Measurements from ENCODE around the gene RDX.

The RDX gene

DNA sequence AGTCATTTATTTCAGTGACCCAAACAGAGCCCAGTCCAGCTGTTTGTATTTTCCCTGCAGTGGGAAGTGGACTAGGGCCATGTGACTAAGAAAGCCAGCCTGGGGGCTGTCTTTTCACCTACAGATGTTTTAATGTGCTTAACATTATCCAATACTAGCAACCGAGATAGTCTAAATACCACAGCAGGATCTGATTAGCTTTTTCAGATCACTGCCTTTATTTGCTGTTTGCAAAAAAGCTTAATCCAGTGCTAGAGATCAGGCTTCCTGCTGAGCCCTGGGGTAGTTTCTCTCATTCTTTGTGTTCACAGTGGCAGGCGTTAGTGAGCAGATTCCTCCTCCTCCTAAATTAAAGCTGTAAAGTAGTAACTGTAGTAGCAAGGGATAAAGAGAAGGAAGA, 168.3 kb downstream of the RDX start:
- no peak overlapping the region for H3K27ac Mint-ChIP-seq
- no peaks in the 10 kb centered on the region for H3K9me3 Mint-ChIP-seq
- no peaks in the 10 kb centered on the region for H3K4me1 Mint-ChIP-seq
- H3K36me3 Mint-ChIP-seq = no peaks in the 10 kb centered on the region
- ATAC-seq (no peak), DNase-seq (ENCODE audit: low spot score in 2 of 2) (no peak)
- H3K4me3 Mint-ChIP-seq = no peak overlapping the region

DNA sequence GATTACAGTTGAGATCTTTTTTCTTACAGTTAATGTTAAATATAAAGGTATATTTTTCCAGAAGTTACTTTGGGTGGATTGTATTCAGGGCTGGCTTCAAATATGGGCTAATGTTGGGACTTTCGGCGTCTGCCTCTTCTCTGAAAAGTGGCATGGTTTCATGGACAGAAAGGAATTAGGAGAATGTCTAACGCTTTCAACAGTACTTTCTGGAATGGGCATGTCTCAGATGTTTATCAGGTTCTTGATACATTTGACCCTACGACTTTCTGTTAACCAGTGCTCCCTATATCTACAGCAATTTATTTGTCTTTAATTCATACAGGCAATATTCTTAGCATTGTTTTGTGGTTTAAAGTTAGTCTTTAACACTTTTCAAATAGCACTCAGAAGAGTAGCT, 169.5 kb downstream of the RDX start:
- Mint-ChIP-seq H3K4me3 (no peak overlapping the region), H3K9me3 (no peaks in the 10 kb centered on the region), H3K4me1 (no peaks in the 10 kb centered on the region), H3K36me3 (no peaks in the 10 kb centered on the region), H3K27ac (no peak overlapping the region)
- ATAC-seq = no peak
- DNase-seq (ENCODE audit: low spot score in 2 of 2) = no peak

DNA sequence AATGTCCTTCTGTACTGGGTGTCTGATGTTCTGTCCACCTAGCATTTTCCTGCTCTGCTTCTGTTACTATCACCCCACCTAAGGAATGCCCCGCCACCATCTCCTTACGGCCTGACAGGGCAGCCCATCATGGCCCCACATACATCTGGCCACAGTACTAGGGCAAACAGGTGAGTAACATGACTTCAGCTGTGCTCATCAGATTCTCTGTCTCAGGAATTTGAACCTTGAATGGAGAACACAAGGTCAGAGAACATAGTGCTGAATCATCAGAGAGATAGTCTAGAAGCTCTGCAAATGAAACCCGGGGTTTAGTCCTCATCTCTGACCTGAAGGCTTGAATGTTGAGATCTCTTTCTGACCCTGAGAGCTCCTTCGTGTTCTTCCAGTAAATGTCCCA, 170.8 kb downstream of the RDX start:
- DNase-seq (ENCODE audit: low spot score in 2 of 2) (no peak), ATAC-seq (no peak)
- Mint-ChIP-seq H3K9me3 (no peaks in the 10 kb centered on the region), H3K36me3 (no peaks in the 10 kb centered on the region), H3K4me1 (no peaks in the 10 kb centered on the region), H3K27ac (no peak overlapping the region), H3K4me3 (no peak overlapping the region)

Data from stimulated activated effector memory CD8-positive, alpha-beta T cell treated with anti-CD3 and anti-CD28 coated beads, Interleukin-12 subunit alpha, Interleukin-12 subunit beta, amount 100 ng/mL, for 72 hours (primary cell).